GM18873 (cell line): Measurements from ENCODE around the gene MEIS1.

Experiments
- ATAC-seq: cut with Tn5 transposase; IDR thresholded peaks from one replicate; pipeline ENCODE4 v1.9.1; 2021; ENCODE audit warnings: mild to moderate bottlenecking, moderate library complexity, moderate number of reproducible peaks; ENCODE audit not compliant: unreplicated experiment, low FRiP score

MEIS1 gene

GRCh38 chr2:66604326-66604725 lies 169.4 kb downstream of the MEIS1 start:
- no peak for ATAC-seq

GRCh38 chr2:66604976-66605375 lies 170.1 kb downstream of the MEIS1 start:
- ATAC-seq = no peak

- ATAC-seq = no peak
Observed at GRCh38 chr2:66607152-66607551, 172.2 kb downstream of the MEIS1 start.
